H1 (cell line): ENCODE measurements around the gene CASZ1. TPM values are rescaled to one million over a fixed set of nuclear protein-coding genes. Genes with fewer than 3 reads are reported as not detected.

Experiments
- CTCF ChIA-PET: fragments of 300-600 bp; sonication (Branson Sonifier 250); formaldehyde crosslinking; loops from one replicate; lab custom pipeline; 2021; ENCODE audit not compliant: partially characterized antibody; lab: Charles Lee
- POLR2A ChIA-PET: fragments of 300-600 bp; sonication (Branson Sonifier 250); formaldehyde crosslinking; loops from one replicate; lab custom pipeline; 2021; ENCODE audit warnings: inconsistent platforms; ENCODE audit not compliant: partially characterized antibody; lab: Charles Lee
- DNase-seq, 2 experiments: peaks; one replicate each; pipeline versions ENCODE4 v3.0.0 to v3.0.0-alpha.2; 2010 to 2022; ENCODE audit warnings: low spot score in 2 of 2, low read depth in 1 of 2, mixed read lengths in 1 of 2
- FAIRE-seq: peaks from 2 replicates; lab custom pipeline; 2011; peaks lifted over from hg19 to GRCh38; lab: Jason Lieb, UNC
- H2AFZ ChIP-seq: 2 replicates; pipeline ENCODE4 v1.8.1; 2012; ENCODE audit warnings: low read length, inconsistent platforms
- H2AK5ac ChIP-seq: 2 replicates; pipeline ENCODE4 v1.6.1; 2013; ENCODE audit warnings: low read depth, low read length
- H2BK120ac ChIP-seq: replicated peaks from 2 replicates; pipeline ENCODE3; 2013; ENCODE audit warnings: low read depth, low read length, inconsistent platforms
- H2BK12ac ChIP-seq: 2 replicates; pipeline ENCODE4 v1.6.1; 2013; ENCODE audit warnings: low read depth, low read length
- H2BK15ac ChIP-seq: 2 replicates; pipeline ENCODE4 v1.6.1; 2013; ENCODE audit warnings: low read length
- H2BK20ac ChIP-seq: 2 replicates; pipeline ENCODE4 v1.6.1; 2013; ENCODE audit warnings: low read length
- H2BK5ac ChIP-seq: 2 replicates; pipeline ENCODE4 v1.6.1; 2013; ENCODE audit warnings: low read depth, low read length
- H3K14ac ChIP-seq: 2 replicates; pipeline ENCODE4 v1.6.1; 2013; ENCODE audit warnings: inconsistent platforms; ENCODE audit not compliant: insufficient read length
- H3K18ac ChIP-seq: 2 replicates; pipeline ENCODE4 v1.6.1; 2013; ENCODE audit warnings: low read length; ENCODE audit errors: extremely low read depth
- H3K23ac ChIP-seq: 2 replicates; pipeline ENCODE4 v1.6.1; 2013; ENCODE audit warnings: inconsistent platforms; ENCODE audit not compliant: insufficient read length
- H3K23me2 ChIP-seq: 2 replicates; pipeline ENCODE4 v1.6.1; 2013; ENCODE audit warnings: low read depth, low read length
- H3K27ac ChIP-seq: 2 replicates; pipeline ENCODE4 v1.6.1; 2011; ENCODE audit warnings: low read depth, low read length, inconsistent platforms
- H3K27me3 ChIP-seq, 4 experiments: replicated peaks in 1 of 4; 1 replicate in 1 of 4; 2 replicates in 3 of 4; pipeline versions ENCODE4 v1.6.1 to v1.8.1; 2011 to 2013; ENCODE audit warnings: low read length in 3 of 4, mild to moderate bottlenecking in 3 of 4, inconsistent platforms in 2 of 4, mixed read lengths in 2 of 4, moderate library complexity in 1 of 4; ENCODE audit not compliant: control insufficient read depth in 3 of 4, insufficient read depth in 3 of 4; ENCODE audit errors: extremely low read depth in 1 of 4
- H3K36me3 ChIP-seq, 4 experiments: 2 replicates each; pipeline versions ENCODE4 v1.6.1 to v1.8.1; 2011 to 2013; ENCODE audit warnings: mild to moderate bottlenecking in 4 of 4, low read length in 3 of 4, moderate library complexity in 2 of 4, control low read depth in 1 of 4, inconsistent platforms in 1 of 4; ENCODE audit not compliant: insufficient read depth in 4 of 4, control insufficient read depth in 2 of 4
- H3K4ac ChIP-seq: replicated peaks from 2 replicates; pipeline ENCODE3; 2013; ENCODE audit warnings: low read length, low read depth, mixed read lengths, inconsistent platforms; ENCODE audit not compliant: insufficient read length
- H3K4me1 ChIP-seq, 4 experiments: replicated peaks in 1 of 4; 1 replicate in 1 of 4; 2 replicates in 3 of 4; pipeline versions ENCODE4 v1.6.1 to v1.8.1; 2011 to 2013; ENCODE audit warnings: low read length in 3 of 4, inconsistent platforms in 2 of 4, mixed read lengths in 1 of 4; ENCODE audit not compliant: insufficient read depth in 4 of 4, control insufficient read depth in 3 of 4
- H3K4me2 ChIP-seq, 2 experiments: 2 replicates each; pipeline versions ENCODE4 v1.6.1 to v1.8.1; 2011 to 2013; ENCODE audit warnings: low read depth in 2 of 2, low read length in 2 of 2, control low read depth in 1 of 2, inconsistent platforms in 1 of 2, mild to moderate bottlenecking in 1 of 2; ENCODE audit not compliant: insufficient read depth in 1 of 2
- H3K4me3 ChIP-seq, 4 experiments: fragments of 200-600, 300-600 bp in 1 of 4; sonication (generic), shearing (Covaris generic), sonication (Bioruptor Twin) in 1 of 4; 2 replicates each; pipeline versions ENCODE4 v1.5.1 to v1.8.1; 2011 to 2016; ENCODE audit warnings: low read length in 4 of 4, low read depth in 3 of 4, control low read depth in 2 of 4, inconsistent platforms in 2 of 4, mild to moderate bottlenecking in 2 of 4, mixed read lengths in 1 of 4, moderate library complexity in 1 of 4; ENCODE audit not compliant: insufficient read depth in 2 of 4; ENCODE audit errors: extremely low read depth in 1 of 4
- H3K56ac ChIP-seq: replicated peaks from 2 replicates; pipeline ENCODE3; 2013; ENCODE audit warnings: low read depth, mild to moderate bottlenecking, mixed read lengths, low read length, inconsistent platforms; ENCODE audit not compliant: insufficient read length
- H3K79me1 ChIP-seq: 2 replicates; pipeline ENCODE4 v1.6.1; 2013; ENCODE audit warnings: low read depth, low read length, control low read depth
- H3K79me2 ChIP-seq, 2 experiments: 2 replicates each; pipeline versions ENCODE4 v1.6.1 to v1.8.1; 2012 to 2013; ENCODE audit warnings: low read length in 2 of 2, mild to moderate bottlenecking in 2 of 2, inconsistent platforms in 1 of 2; ENCODE audit not compliant: insufficient read depth in 2 of 2, control insufficient read depth in 1 of 2
- H3K9ac ChIP-seq, 4 experiments: replicated peaks in 1 of 4; 1 replicate in 1 of 4; 2 replicates in 3 of 4; pipeline versions ENCODE4 v1.6.1 to v1.8.1; 2011 to 2013; ENCODE audit warnings: low read depth in 3 of 4, low read length in 3 of 4, control low read depth in 2 of 4, mild to moderate bottlenecking in 2 of 4, moderate library complexity in 2 of 4, inconsistent platforms in 1 of 4; ENCODE audit errors: extremely low read depth in 1 of 4
- H3K9me3 ChIP-seq, 2 experiments: 2 replicates each; pipeline versions ENCODE4 v1.6.1 to v1.8.1; 2012 to 2013; ENCODE audit warnings: mild to moderate bottlenecking in 2 of 2, moderate library complexity in 2 of 2, control low read depth in 1 of 2, inconsistent platforms in 1 of 2, low read depth in 1 of 2, low read length in 1 of 2, mixed read lengths in 1 of 2; ENCODE audit not compliant: insufficient read depth in 2 of 2
- H4K20me1 ChIP-seq, 2 experiments: replicated peaks in 1 of 2; 2 replicates each; pipeline versions ENCODE3 to v1.8.1; 2011 to 2013; ENCODE audit warnings: inconsistent platforms in 2 of 2, low read length in 2 of 2, mild to moderate bottlenecking in 1 of 2; ENCODE audit not compliant: insufficient read depth in 2 of 2, control insufficient read depth in 1 of 2
- H4K5ac ChIP-seq: 2 replicates; pipeline ENCODE4 v1.6.1; 2013; ENCODE audit warnings: low read length, low read depth, mixed read lengths, inconsistent platforms; ENCODE audit not compliant: insufficient read length
- H4K8ac ChIP-seq: 2 replicates; pipeline ENCODE4 v1.8.0; 2013; ENCODE audit warnings: mild to moderate bottlenecking, moderate library complexity, low read length, inconsistent platforms; ENCODE audit not compliant: insufficient read depth; ENCODE audit errors: extremely low read depth
- H4K91ac ChIP-seq: replicated peaks from 2 replicates; pipeline ENCODE3; 2013; ENCODE audit warnings: low read length, mixed read lengths, inconsistent platforms; ENCODE audit not compliant: insufficient read length
- BACH1 ChIP-seq: IDR thresholded peaks from 2 replicates; pipeline ENCODE4 v1.6.1; 2012; ENCODE audit warnings: low read length, improper control_type of control experiment
- BRCA1 ChIP-seq: IDR thresholded peaks from 2 replicates; pipeline ENCODE4 v1.6.1; 2012; ENCODE audit warnings: low read depth, low read length, improper control_type of control experiment
- CTBP2 ChIP-seq: IDR thresholded peaks from 2 replicates; pipeline ENCODE4 v1.7.0; 2011; ENCODE audit warnings: borderline replicate concordance, mild to moderate bottlenecking, moderate library complexity, mixed read lengths, low read length; ENCODE audit not compliant: insufficient read depth, insufficient read length
- EP300 ChIP-seq, 2 experiments: IDR thresholded peaks; 1 replicate in 1 of 2; 2 replicates in 1 of 2; pipeline ENCODE4 v1.6.1; 2011 to 2012; ENCODE audit warnings: low read depth in 2 of 2, low read length in 2 of 2, mild to moderate bottlenecking in 2 of 2, borderline replicate concordance in 1 of 2, inconsistent platforms in 1 of 2, moderate library complexity in 1 of 2
- HDAC2 ChIP-seq, 2 experiments: fragments of 300-600 bp in 1 of 2; sonication (generic) in 1 of 2; IDR thresholded peaks; 2 replicates each; pipeline ENCODE4 v1.6.1; 2011 to 2012; ENCODE audit warnings: low read depth in 2 of 2, low read length in 2 of 2, mild to moderate bottlenecking in 2 of 2, moderate library complexity in 2 of 2, borderline replicate concordance in 1 of 2, inconsistent platforms in 1 of 2
- MAFK ChIP-seq: IDR thresholded peaks from 2 replicates; pipeline ENCODE4 v1.6.1; 2012; ENCODE audit warnings: low read depth, mild to moderate bottlenecking, improper control_type of control experiment, low read length
- MAX ChIP-seq: IDR thresholded peaks from 2 replicates; pipeline ENCODE4 v1.6.1; 2012; ENCODE audit warnings: inconsistent platforms
- PHF8 ChIP-seq: fragments of 200-600 bp; sonication (generic); conservative IDR thresholded peaks from 2 replicates; pipeline ENCODE4 v1.7.1; 2012; ENCODE audit warnings: low read depth, mild to moderate bottlenecking, inconsistent platforms, low read length, moderate library complexity
- RFX5 ChIP-seq: IDR thresholded peaks from 2 replicates; pipeline ENCODE4 v1.6.1; 2011; ENCODE audit warnings: low read depth, low read length, improper control_type of control experiment, borderline replicate concordance
- SAP30 ChIP-seq: fragments of 300-600 bp; sonication (generic); IDR thresholded peaks from 2 replicates; pipeline ENCODE4 v1.7.1; 2012; ENCODE audit warnings: low read length, moderate library complexity, mild to moderate bottlenecking, inconsistent platforms; ENCODE audit not compliant: insufficient read depth, insufficient replicate concordance
- SIN3A ChIP-seq, 2 experiments: IDR thresholded peaks in 1 of 2; conservative IDR thresholded peaks in 1 of 2; 2 replicates each; pipeline ENCODE4 v1.6.1; 2011 to 2012; ENCODE audit warnings: low read length in 2 of 2, improper control_type of control experiment in 1 of 2, low read depth in 1 of 2, mild to moderate bottlenecking in 1 of 2
- SIX5 ChIP-seq: IDR thresholded peaks from 2 replicates; pipeline ENCODE4 v1.6.1; 2011; ENCODE audit warnings: mild to moderate bottlenecking, low read depth, low read length
- WGBS, 2 experiments: shearing (Covaris generic) in 1 of 2; methylation state at CpG; one replicate each; pipeline versions ENCODE4 v1.1.6 to v1.1.7; 2013 to 2015; ENCODE audit warnings: low lambda C conversion rate in 2 of 2, mixed read lengths in 2 of 2, inconsistent platforms in 1 of 2, low coverage in 1 of 2, missing lambda C conversion rate in 1 of 2; ENCODE audit not compliant: insufficient replicate concordance in 2 of 2, insufficient coverage in 1 of 2, insufficient read length in 1 of 2; ENCODE audit errors: extremely low coverage in 1 of 2, missing lambda C conversion rate in 1 of 2; 5-methylcytosine and 5-hydroxymethylcytosine counted together
- polyA plus RNA-seq, 7 experiments: library from polyadenylated mRNA; depleted of rRNA in 3 of 7; stranded (reverse) in 5 of 7; unstranded in 2 of 7; fragments of >200 nt in 5 of 7; fragments of 200-250 nt in 2 of 7; gene quantifications; 1 replicate in 5 of 7; 2 replicates in 1 of 7; 4 replicates in 1 of 7; pipeline versions ENCODE4 v1.2.1 to v1.2.3, GENCODE V29; 2011 to 2013; ENCODE audit warnings: missing spikeins in 2 of 7, mixed read lengths in 2 of 7
- total RNA-seq: library from RNA; stranded (reverse); fragmentation: NEBNext Ultra II Directional; extraction: Animal tissue kit (Norgen Biotek cat#: 25700); gene quantifications from 2 replicates; pipeline ENCODE4 v1.2.1, GENCODE V29; 2021

CASZ1 gene
- total and polyA plus RNA-seq, 2 of the 8 experiments (the other 6 are each of a cell fraction or from before 2014, with no cell fraction given) = 4.4 to 7.7 TPM

- Histone ChIP-seq H3K14ac (no peak overlapping the region), H3K9me3 (no peaks in the 10 kb centered on the region), H3K4ac (no peak overlapping the region), H3K4me2 (no peak overlapping the region), H3K23ac (no peak overlapping the region), H2AFZ (no peak overlapping the region), H3K27me3 (no peaks in the 10 kb centered on the region), H2BK15ac (no peak overlapping the region), H2BK5ac (no peak overlapping the region), H3K18ac (no peak overlapping the region), H2BK12ac (no peak overlapping the region), H3K27ac (no peak overlapping the region), H3K4me3 (no peak overlapping the region), H2BK20ac (no peak overlapping the region), H3K4me1 (peaks cover 3 to 13% (median 6%) of the 10 kb centered on the region in 4 experiments), H2BK120ac (no peak overlapping the region), H3K36me3 (no peaks in the 10 kb centered on the region), H3K56ac (no peak overlapping the region), H4K20me1 (no peaks in the 10 kb centered on the region), H4K91ac (no peak overlapping the region), H4K5ac (no peak overlapping the region), H3K23me2 (no peaks in the 10 kb centered on the region; the same call in 1 of the 2 replicates), H3K9ac (no peak overlapping the region), H3K79me2 (no peaks in the 10 kb centered on the region), H3K79me1 (no peaks in the 10 kb centered on the region), H4K8ac (no peak overlapping the region), H2AK5ac (no peak overlapping the region)
- ChIA-PET POLR2A (interaction anchor here (0.5 to 1.2 kb wide), 3 partner anchors 11 to 27 kb away, joined by 3 to 4 read pairs (median 3); no protein-coding TSS in a partner anchor), CTCF (interaction anchor here (0.5 to 1.0 kb wide), 3 partner anchors 52 to 208 kb away, joined by 3 read pairs; no protein-coding TSS in a partner anchor)
- 78% methylated on average over 5 of the region's 5 CpGs; no CpG with 5 or more reads in 1 of the 2 experiments for WGBS, 2 experiments
- no peak for DNase-seq
- no peak for FAIRE-seq
- TF ChIP-seq MAX (no peak), BACH1 (no peak), CTBP2 (no peak), HDAC2 (IDR thresholded peaks at IDR 0.05; ENCODE audit: borderline replicate concordance in 1 of 2, low read depth in 2 of 2, low read length in 2 of 2) (no peak), SAP30 (no peak), EP300 (IDR thresholded peaks at IDR 0.05; ENCODE audit: borderline replicate concordance in 1 of 2, low read depth in 2 of 2, low read length in 2 of 2) (no peak), SIN3A (conservative IDR thresholded peaks at IDR 0.05 in 1 of 2, IDR thresholded peaks at IDR 0.05 in 1 of 2; ENCODE audit: low read depth in 1 of 2, low read length in 2 of 2) (no peak), MAFK (no peak), BRCA1 (no peak), PHF8 (no peak), RFX5 (no peak), SIX5 (no peak)
Measured at GRCh38 chr1:10592373-10592772, 204.1 kb downstream of the CASZ1 start.
